Measurements from ENCODE around the gene NEO1. TPM values are rescaled to one million over a fixed set of nuclear protein-coding genes. Genes with fewer than 3 reads are reported as not detected.

NEO1 gene
- polyA plus RNA-seq, 2 of the 4 experiments (the other 2 are of a cell fraction) = 29.1 to 30.3 TPM

GRCh38 chr15:73035221-73035620, 17.0 kb upstream of the NEO1 start:
- H3K4me1 ChIP-seq = no peaks in the 10 kb centered on the region
- no peak for TF ChIP-seq CTCF (IDR thresholded peaks at IDR 0.05)
- TF ChIP-seq EHF (CRISPR knock-in tag; IDR thresholded peaks at IDR 0.05) = no peak
- no peak for TF ChIP-seq ZFP36 (IDR thresholded peaks at IDR 0.05; ENCODE audit: borderline replicate concordance, partially characterized antibody)
- TF ChIP-seq POLR2A (IDR thresholded peaks at IDR 0.05; ENCODE audit: low read length) = no peak
- TF ChIP-seq HOXB13 (CRISPR knock-in tag; IDR thresholded peaks at IDR 0.05; ENCODE audit: low read depth) = no peak
- TF ChIP-seq EHMT2 (IDR thresholded peaks at IDR 0.05; ENCODE audit: low read depth) = no peak
- no peak for TF ChIP-seq HEYL (CRISPR knock-in tag; IDR thresholded peaks at IDR 0.05)
- TF ChIP-seq E2F6 (IDR thresholded peaks at IDR 0.05; ENCODE audit: borderline replicate concordance, low read depth) = no peak
- H3K4me2 ChIP-seq = no peak overlapping the region
- no peak for DNase-seq (ENCODE audit: low read depth in 1 of 2, low spot score in 1 of 2)
- no peak for FAIRE-seq
- H3K4me3 ChIP-seq = no peak overlapping the region
- POLR2A ChIA-PET = no interaction called here
- CTCF ChIA-PET = interaction anchor here (0.5 kb wide), 1 partner anchor 32 kb away, joined by 3 read pairs; no protein-coding TSS in a partner anchor
- ATAC-seq = no peak
- H3K9me3 ChIP-seq = no peaks in the 10 kb centered on the region
- WGBS (ENCODE audit: missing lambda C conversion rate) = 11% methylated on average over 2 of the region's 2 CpGs
- H3K27ac ChIP-seq = no peak overlapping the region

GRCh38 chr15:73038220-73038619, 14.0 kb upstream of the NEO1 start:
- CTCF ChIA-PET = interaction anchor here (1.4 kb wide), 1 partner anchor 15 kb away, joined by 6 read pairs; the partner anchor contains the start of gene NEO1
- Histone ChIP-seq H3K4me3 (no peak overlapping the region), H3K4me2 (no peak overlapping the region), H3K9me3 (no peaks in the 10 kb centered on the region), H3K4me1 (no peaks in the 10 kb centered on the region), H3K27ac (no peak overlapping the region)
- FAIRE-seq (no peak), ATAC-seq (no peak), DNase-seq (ENCODE audit: low read depth in 1 of 2, low spot score in 1 of 2) (no peak)
- POLR2A ChIA-PET = no interaction called here
- 56% methylated on average over 4 of the region's 4 CpGs for WGBS (ENCODE audit: missing lambda C conversion rate)
- no peak for TF ChIP-seq EHF (CRISPR knock-in tag; IDR thresholded peaks at IDR 0.05)
- no peak for TF ChIP-seq RARB (CRISPR knock-in tag; IDR thresholded peaks at IDR 0.05)
- no peak for TF ChIP-seq HOXB5 (CRISPR knock-in tag; IDR thresholded peaks at IDR 0.05)
- no peak for TF ChIP-seq MAFK (IDR thresholded peaks at IDR 0.05; ENCODE audit: partially characterized antibody)
- TF ChIP-seq NR3C1 (IDR thresholded peaks at IDR 0.05) = no peak
- TF ChIP-seq RCOR1 (IDR thresholded peaks at IDR 0.05; ENCODE audit: low read depth, low read length) = no peak
- no peak for TF ChIP-seq NPAS2 (CRISPR knock-in tag; IDR thresholded peaks at IDR 0.05; ENCODE audit: borderline replicate concordance)
- TF ChIP-seq KDM5A (IDR thresholded peaks at IDR 0.05) = no peak
- no peak for TF ChIP-seq TP53 (CRISPR knock-in tag; IDR thresholded peaks at IDR 0.05)
- TF ChIP-seq EP300 (IDR thresholded peaks at IDR 0.05) = no peak
- TF ChIP-seq ZC3H11A (IDR thresholded peaks at IDR 0.05) = no peak
- TF ChIP-seq ELK1 (IDR thresholded peaks at IDR 0.05; ENCODE audit: low read depth, low read length) = no peak
- no peak for TF ChIP-seq HDAC2 (IDR thresholded peaks at IDR 0.05)
- no peak for TF ChIP-seq CBX8 (IDR thresholded peaks at IDR 0.05)
- TF ChIP-seq PHF8 (IDR thresholded peaks at IDR 0.05; ENCODE audit: borderline replicate concordance, low read depth) = no peak
- no peak for TF ChIP-seq ZSCAN20 (CRISPR knock-in tag; IDR thresholded peaks at IDR 0.05)

- ATAC-seq = no peak
- no peak for TF ChIP-seq ZC3H11A (IDR thresholded peaks at IDR 0.05)
- no peak for TF ChIP-seq MAZ (IDR thresholded peaks at IDR 0.05; ENCODE audit: borderline replicate concordance, low read depth, low read length)
- no peak for TF ChIP-seq BHLHE40 (IDR thresholded peaks at IDR 0.05; ENCODE audit: low read depth, low read length)
- TF ChIP-seq EHF (CRISPR knock-in tag; IDR thresholded peaks at IDR 0.05) = no peak
- TF ChIP-seq HEYL (CRISPR knock-in tag; IDR thresholded peaks at IDR 0.05) = no peak
- no peak for TF ChIP-seq CHD4 (IDR thresholded peaks at IDR 0.05; ENCODE audit: borderline replicate concordance)
- TF ChIP-seq USF2 (IDR thresholded peaks at IDR 0.05) = no peak
- TF ChIP-seq FOSB (CRISPR knock-in tag; IDR thresholded peaks at IDR 0.05) = no peak
- no peak for TF ChIP-seq HDAC2 (IDR thresholded peaks at IDR 0.05)
- no peak for TF ChIP-seq MAX (IDR thresholded peaks at IDR 0.05)
- Histone ChIP-seq H3K27ac (no peak overlapping the region), H3K9me3 (no peaks in the 10 kb centered on the region), H3K4me2 (no peak overlapping the region), H3K4me3 (no peak overlapping the region), H3K4me1 (peaks cover 7% of the 10 kb centered on the region)
- no peak for FAIRE-seq
- POLR2A ChIA-PET = no interaction called here
- DNase-seq (ENCODE audit: low read depth in 1 of 2, low spot score in 1 of 2) = no peak
- CTCF ChIA-PET = interaction anchor here (0.6 to 1.2 kb wide), 3 partner anchors 10 to 29 kb away, joined by 3 read pairs; no protein-coding TSS in a partner anchor
- WGBS (ENCODE audit: missing lambda C conversion rate) = 51% methylated on average over 5 of the region's 5 CpGs
These were observed 6.2 kb upstream of the NEO1 start for GRCh38 chr15:73046073-73046472.
